Measurements from ENCODE around the gene ARID3A.
"Not testable (repeated sequence)": the region's sequence is repeated elsewhere in the genome, so short reads cannot be mapped to it uniquely, and the experiment has no call there.

ARID3A gene

GRCh38 chr19:1019980-1020867 is 94.4 kb downstream of the ARID3A start:
- no peaks in the 10 kb centered on the region for H3K27me3 ChIP-seq (ENCODE audit: insufficient read depth, poor library complexity, severe bottlenecking)
- H3K4me3 ChIP-seq (replicated peaks; ENCODE audit: insufficient read depth, low read length), result peak overlapping the region; percentile 95
- peak overlapping the region; percentile 98 for H3K27ac ChIP-seq (replicated peaks)
- DNase-seq (ENCODE audit: low read depth in 1 of 2, low spot score in 1 of 2), result peak; percentile 42 to 62
- TF ChIP-seq CTCF (IDR thresholded peaks at IDR 0.05; ENCODE audit: insufficient read depth, low read length) (no peak), GABPA (IDR thresholded peaks at IDR 0.05; ENCODE audit: low read depth) (no peak), POLR2AphosphoS5 (IDR thresholded peaks at IDR 0.05; ENCODE audit: low read depth) (no peak), SPI1 (IDR thresholded peaks at IDR 0.05; ENCODE audit: borderline replicate concordance, low read depth) (no peak)
- TF ChIP-seq, protein P1, sequence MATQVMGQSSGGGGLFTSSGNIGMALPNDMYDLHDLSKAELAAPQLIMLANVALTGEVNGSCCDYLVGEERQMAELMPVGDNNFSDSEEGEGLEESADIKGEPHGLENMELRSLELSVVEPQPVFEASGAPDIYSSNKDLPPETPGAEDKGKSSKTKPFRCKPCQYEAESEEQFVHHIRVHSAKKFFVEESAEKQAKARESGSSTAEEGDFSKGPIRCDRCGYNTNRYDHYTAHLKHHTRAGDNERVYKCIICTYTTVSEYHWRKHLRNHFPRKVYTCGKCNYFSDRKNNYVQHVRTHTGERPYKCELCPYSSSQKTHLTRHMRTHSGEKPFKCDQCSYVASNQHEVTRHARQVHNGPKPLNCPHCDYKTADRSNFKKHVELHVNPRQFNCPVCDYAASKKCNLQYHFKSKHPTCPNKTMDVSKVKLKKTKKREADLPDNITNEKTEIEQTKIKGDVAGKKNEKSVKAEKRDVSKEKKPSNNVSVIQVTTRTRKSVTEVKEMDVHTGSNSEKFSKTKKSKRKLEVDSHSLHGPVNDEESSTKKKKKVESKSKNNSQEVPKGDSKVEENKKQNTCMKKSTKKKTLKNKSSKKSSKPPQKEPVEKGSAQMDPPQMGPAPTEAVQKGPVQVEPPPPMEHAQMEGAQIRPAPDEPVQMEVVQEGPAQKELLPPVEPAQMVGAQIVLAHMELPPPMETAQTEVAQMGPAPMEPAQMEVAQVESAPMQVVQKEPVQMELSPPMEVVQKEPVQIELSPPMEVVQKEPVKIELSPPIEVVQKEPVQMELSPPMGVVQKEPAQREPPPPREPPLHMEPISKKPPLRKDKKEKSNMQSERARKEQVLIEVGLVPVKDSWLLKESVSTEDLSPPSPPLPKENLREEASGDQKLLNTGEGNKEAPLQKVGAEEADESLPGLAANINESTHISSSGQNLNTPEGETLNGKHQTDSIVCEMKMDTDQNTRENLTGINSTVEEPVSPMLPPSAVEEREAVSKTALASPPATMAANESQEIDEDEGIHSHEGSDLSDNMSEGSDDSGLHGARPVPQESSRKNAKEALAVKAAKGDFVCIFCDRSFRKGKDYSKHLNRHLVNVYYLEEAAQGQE (IDR thresholded peaks at IDR 0.05; ENCODE audit: insufficient replicate concordance, low read depth), result no peak

DNA sequence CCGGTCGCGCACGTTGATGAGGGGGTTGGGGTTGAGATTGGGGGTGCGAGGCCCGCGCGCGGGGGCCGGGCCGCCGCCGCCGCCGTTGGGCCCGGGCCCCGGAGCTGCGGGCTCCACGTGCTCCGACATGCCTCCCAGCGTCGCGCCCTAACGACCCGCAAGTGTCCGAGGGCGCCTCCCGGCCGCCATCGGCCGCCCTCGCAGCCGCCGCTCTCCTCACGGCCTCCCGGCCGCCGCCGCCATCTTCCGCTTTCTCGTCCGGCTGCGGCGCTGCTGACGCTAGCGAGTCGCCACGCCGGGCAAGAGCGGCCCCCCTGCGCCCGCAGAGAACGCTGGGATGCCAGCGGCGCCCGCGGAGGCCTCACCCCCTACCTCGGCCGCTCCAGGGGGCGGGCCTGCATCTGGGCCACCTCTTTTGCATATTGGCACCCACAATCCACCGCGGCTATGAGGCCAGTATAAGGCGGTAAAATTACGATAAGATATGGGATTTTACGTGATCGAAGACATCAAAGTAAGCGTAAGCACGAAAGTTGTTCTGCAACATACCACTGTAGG is 95.1 kb downstream of the ARID3A start, which contains the start of gene TMEM259:
Gene TMEM259, minus strand, starts transcription at position 256 of the 558 bp plus-strand sequence. Its CDS starts 127 bp downstream, at position 129.
- Histone ChIP-seq H3K27ac (replicated peaks) (peak within 1 kb of the TSS; percentile 98), H3K27me3 (ENCODE audit: insufficient read depth, poor library complexity, severe bottlenecking) (no peaks in the 10 kb centered on the region), H3K4me3 (replicated peaks; ENCODE audit: insufficient read depth, low read length) (peak within 1 kb of the TSS; percentile 95)
- peak; percentile 93 to 97 for DNase-seq (ENCODE audit: low read depth in 1 of 2, low spot score in 1 of 2)
- TF ChIP-seq SPI1 (IDR thresholded peaks at IDR 0.05; ENCODE audit: borderline replicate concordance, low read depth), result peak; percentile 28; the same call in 1 of the 2 replicates
- no peak for TF ChIP-seq CTCF (IDR thresholded peaks at IDR 0.05; ENCODE audit: insufficient read depth, low read length)
- TF ChIP-seq, protein P1 (IDR thresholded peaks at IDR 0.05; ENCODE audit: insufficient replicate concordance, low read depth), result peak; percentile 69
- no peak for TF ChIP-seq GABPA (IDR thresholded peaks at IDR 0.05; ENCODE audit: low read depth)
- TF ChIP-seq POLR2AphosphoS5 (IDR thresholded peaks at IDR 0.05; ENCODE audit: low read depth), result peak; percentile 42; the same call in 1 of the 2 replicates

DNA sequence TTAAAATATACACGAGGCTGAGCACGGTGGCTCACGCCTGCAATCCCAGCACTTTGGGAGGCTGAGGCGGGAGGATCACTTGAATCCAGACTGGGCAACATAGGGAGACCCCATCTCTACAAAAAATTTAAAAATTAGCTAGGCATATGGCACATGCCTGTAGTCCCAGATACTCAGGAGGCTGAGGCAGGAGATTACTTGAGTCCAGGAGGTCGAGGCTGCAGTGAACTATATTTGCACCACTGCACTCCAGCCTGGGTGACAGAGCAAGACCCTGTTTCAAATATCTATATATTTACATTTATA is 98.0 kb downstream of the ARID3A start:
- H3K27me3 ChIP-seq (ENCODE audit: insufficient read depth, poor library complexity, severe bottlenecking); DNase-seq (ENCODE audit: low read depth in 1 of 2, low spot score in 1 of 2); H3K27ac ChIP-seq (replicated peaks): not testable (repeated sequence)

GRCh38 chr19:1025080-1025479 is 99.2 kb downstream of the ARID3A start:
- H3K27ac ChIP-seq (replicated peaks); DNase-seq (ENCODE audit: low read depth in 1 of 2, low spot score in 1 of 2); H3K4me3 ChIP-seq (replicated peaks; ENCODE audit: insufficient read depth, low read length): not testable (repeated sequence)

More for the DNA sequence above, 98.0 kb downstream of the ARID3A start:
- H3K4me3 ChIP-seq (replicated peaks; ENCODE audit: insufficient read depth, low read length), result not testable (repeated sequence)

More at GRCh38 chr19:1025080-1025479, 99.2 kb downstream of the ARID3A start:
- not testable (repeated sequence) for H3K27me3 ChIP-seq (ENCODE audit: insufficient read depth, poor library complexity, severe bottlenecking)

All from HL-60 (cell line).